Measurements from ENCODE around the gene RASD2.
"Not testable (repeated sequence)": the region's sequence is repeated elsewhere in the genome, so short reads cannot be mapped to it uniquely, and the experiment has no call there.

The RASD2 gene, protein sequence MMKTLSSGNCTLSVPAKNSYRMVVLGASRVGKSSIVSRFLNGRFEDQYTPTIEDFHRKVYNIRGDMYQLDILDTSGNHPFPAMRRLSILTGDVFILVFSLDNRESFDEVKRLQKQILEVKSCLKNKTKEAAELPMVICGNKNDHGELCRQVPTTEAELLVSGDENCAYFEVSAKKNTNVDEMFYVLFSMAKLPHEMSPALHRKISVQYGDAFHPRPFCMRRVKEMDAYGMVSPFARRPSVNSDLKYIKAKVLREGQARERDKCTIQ

DNA sequence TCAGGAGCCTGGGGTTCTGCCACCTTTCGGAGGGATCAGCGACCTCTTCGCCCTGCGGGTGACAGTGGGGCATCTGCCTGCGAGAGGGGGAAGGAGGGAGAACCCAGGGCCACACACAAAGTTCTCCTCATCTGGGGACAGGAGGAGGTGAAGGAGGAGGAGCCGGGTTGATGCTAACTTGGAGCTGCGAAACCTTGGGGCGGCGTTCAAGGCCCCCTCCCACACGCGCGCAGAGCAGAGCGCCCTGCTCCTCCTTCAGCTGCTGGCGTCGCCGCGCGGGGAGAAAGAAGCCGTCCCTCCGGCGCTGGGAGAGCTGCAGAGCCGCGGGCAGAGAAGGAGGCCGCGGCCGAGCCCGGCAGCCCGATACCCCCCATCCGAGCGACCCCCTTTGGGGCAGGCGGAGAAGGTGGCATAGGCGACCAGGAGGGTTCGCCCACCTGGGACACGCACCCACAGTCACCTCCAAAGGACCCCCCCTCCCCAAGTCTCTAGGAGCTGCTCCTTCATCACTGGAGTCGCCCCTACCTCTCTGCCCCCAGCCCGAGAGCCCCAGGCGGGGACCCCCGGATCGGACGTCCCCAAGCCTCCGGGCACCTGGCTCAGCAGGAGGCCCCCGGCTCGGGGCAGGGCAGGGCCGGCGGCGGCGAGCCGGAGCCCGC, at the start of gene RASD2:
RASD2 (plus strand) TSS at position 237 of the 659 bp plus-strand sequence. CDS start 5,979 bp downstream, outside the sequence.
- peak; percentile 62 for DNase-seq (ENCODE audit: low spot score)

DNA sequence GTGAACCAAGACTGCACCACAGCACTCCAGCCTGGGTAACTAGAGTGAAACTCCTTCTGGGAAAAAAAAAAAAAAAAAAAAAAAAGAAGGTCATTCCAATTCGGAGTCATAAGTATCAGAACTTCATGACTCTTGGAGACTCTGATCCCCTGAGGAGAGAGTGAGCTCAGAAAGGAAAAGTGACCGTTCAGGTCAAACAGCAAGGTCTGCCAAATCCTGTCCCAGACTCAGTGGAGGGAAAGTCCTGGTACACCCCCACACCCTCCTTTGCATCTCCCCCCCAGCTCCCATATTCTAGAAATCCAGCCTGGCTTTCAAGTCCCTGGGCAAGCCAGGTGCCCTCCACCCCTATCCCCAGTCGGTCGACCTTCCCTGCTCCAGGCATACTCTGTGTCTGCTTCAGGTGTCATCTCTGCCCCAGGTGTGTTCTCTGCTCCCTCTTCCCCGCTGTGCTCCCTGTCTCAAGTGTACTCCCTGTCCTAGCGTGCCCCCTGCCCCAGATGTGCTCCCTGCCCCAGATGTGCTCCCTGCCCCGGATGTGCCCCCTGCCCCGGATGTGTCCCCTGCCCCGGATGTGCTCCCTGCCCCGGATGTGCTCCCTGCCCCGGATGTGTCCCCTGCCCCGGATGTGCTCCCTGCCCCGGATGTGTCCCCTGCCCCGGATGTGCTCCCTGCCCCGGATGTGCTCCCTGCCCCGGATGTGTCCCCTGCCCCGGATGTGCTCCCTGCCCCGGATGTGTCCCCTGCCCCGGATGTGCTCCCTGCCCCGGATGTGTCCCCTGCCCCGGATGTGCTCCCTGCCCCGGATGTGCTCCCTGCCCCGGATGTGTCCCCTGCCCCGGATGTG, 49.3 kb upstream of the RASD2 start:
- not testable (repeated sequence) for DNase-seq (ENCODE audit: low spot score)

DNA sequence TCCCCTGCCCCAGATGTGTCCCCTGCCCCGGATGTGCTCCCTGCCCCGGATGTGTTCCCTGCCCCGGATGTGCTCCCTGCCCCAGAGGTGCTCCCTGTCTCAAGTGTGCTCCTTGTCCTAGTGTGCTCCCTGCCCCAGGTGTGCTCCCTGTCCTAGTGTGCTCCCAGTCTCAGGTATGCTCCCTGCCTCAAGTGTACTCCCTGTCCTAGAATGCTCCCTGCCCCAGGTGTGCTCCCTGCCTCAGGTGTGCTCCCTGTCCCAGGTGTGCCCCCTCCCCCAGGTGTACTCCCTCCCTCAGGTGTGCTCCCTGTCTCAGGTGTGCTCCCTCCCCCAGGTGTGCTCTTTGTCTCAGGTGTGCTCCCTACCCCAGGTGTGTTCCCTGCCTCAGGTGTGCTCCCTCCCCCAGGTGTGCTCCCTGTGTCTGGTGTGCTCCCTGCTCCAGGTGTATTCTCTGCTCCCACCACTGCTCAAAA, 48.7 kb upstream of the RASD2 start:
- no peak for DNase-seq (ENCODE audit: low spot score)

DNA sequence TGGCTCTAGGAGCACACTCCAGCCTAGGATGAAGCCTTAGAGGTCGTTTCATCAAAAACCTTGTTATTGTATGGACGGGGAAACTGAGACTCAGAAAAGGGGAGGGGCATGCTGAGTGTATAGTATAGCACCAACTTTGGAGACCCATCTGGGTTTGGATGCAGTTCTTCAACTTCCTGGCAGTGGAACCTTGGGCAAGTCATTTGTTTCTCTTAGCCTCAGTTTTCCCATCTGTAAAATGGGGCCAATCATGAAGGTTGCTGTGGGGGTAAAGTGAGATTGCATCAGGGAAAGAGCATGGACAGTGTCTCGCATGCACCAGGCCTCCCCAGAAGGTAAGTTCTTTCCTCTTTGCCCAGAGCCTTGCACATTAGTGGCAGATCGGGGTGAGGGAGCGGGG, 47.6 kb upstream of the RASD2 start:
- DNase-seq (ENCODE audit: low spot score), result no peak

DNA sequence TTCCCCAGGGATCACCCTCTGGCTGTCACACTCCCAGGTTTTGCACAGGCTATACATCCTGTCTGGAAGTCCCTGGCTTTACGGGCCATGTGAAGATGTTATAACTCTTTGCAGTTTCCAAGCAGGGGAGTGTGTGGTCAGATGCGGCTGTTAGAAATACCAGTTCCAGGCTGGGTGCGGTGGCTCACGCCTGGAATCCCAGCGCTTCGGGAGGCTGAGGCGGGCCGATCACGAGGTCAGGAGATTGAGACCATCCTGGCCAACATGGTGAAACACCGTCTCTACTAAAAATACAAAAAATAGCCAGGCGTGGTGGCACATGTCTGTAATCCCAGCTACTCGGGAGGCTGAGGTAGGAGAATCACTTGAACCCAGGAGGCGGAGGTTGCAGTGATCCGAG, 44.9 kb upstream of the RASD2 start:
- DNase-seq (ENCODE audit: low spot score), result not testable (repeated sequence)

DNA sequence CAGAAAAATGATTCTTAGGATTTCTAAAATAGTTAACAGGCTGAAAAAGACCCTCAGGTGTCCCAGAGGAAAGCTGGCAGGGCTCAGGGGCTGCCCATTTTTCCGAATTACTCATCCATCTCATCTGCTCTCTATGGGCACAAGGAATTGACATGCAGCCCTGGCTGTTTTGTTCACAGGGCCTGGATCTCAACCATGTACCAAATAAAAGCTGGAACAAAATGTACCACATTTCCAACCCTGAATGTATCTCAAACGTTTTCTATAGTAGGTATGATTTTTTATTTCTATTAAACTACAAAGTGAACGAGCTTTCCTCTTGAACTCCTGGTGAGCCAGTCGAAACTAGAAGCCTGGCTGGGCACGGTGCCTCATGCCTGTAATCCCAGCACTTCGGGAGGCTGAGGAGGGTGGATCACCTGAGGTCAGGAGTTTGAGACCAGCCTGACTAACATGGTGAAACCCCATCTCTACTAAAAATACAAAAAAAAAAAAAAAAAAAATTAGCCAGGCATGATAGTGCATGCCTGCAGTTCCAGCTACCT, 43.8 kb upstream of the RASD2 start:
- no peak for DNase-seq (ENCODE audit: low spot score)

DNA sequence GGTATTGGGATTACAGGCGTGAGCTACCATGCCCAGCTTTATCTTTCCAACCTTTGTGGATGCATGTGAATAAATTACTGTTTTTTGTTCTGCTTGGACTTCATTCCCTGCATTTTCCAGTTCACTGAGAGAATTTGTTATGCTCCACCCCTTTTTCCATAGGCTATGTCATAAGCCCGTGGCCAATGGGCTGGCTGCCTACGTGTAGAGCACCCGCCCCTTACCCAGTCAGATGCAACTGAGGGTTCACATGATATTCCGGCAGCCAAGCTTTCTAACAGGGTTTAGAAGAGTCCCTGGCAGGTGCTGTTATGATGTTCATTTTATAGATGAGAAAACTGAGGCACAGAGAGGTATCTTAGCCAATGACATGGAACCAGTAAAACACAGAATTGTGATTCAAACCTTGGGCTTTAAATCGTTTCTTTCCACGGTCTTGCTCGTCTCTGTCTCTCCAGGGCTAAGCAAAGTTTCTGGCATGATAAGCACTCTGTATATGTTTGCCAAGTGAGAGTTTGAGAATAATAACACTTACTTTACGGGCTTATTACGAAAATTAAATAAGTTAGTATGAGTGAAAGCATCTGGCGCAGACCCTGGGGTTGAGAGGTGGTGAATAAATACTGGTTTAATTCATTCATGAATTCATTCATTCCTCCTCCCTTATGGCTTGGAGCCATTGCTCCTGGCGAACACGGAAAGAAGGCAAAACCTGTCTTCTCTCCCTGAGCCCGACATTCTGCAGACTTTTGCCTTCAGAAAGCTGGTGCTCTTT, 42.4 kb upstream of the RASD2 start:
- DNase-seq (ENCODE audit: low spot score), result no peak

DNA sequence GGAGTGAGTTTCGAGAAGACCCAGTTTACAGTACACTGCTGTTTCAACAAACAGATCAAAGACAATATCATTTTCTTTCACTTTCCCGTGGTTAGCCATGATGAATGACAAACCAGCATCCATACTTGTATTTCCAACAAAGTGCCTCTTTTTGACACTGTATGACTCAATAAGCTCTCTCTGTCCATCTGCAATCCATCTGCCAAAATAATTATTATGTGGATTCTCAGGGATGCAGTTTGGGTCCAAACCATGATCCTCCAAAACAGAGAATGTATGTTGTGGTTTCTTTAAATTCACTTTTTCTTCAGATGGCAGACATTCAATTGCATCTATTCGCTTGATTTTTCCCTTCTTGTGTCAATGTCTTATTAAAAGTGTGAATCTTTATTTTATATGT, 37.8 kb upstream of the RASD2 start:
- no peak for DNase-seq (ENCODE audit: low spot score)

DNA sequence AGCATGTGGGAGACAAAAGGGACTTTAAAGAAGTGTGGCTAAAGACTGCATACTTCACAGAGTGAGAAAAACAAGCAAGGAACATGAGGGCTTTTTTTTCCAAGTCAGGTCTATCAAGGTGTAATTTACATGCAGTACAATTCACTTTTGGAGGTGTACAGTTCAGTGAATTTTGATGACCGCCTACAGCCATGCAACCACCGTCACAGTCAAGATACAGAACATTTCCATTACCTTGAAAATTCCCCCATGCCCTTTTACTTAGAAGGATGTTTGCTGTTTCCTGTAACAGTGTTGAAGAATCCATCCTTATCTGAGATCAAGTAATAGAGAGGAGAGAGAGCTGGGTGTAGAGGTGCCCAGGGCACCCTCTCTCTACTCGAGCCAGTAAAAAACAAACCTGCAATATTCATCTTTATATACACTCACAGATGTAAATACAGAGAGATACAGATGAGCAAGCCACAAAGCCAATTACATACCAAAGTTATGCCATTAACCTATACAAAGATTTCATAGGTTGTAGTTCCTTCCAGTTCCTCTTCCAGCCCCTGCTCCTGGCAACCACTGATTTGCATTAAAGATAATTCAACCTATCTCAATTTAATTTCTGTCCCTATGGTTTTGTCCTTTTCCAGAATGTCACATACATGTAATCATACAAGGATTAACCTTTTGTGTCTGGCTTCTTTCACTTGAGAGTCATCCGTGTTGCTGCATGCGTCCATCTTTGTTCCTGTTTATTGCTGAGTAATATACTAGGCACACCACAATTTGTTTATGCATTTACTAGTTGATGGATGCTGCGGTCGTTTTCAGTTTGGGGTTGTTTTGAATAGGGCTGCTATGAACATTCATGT, 35.0 kb upstream of the RASD2 start:
- no peak for DNase-seq (ENCODE audit: low spot score)

DNA sequence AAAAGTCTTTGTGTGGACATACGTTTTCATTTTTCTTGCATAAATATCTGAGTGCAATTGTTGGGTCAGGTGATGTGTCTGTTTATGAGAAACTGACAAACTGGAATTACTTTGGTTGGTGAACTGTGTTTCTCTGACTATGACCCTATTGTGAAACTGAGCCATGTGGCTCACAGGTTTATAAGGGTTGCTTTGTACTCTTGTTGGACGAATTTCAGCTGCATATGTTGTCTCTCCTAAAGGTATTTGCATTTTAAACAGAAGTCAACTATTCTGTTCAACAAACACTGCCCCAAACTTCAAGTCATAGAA, 34.4 kb upstream of the RASD2 start:
- DNase-seq (ENCODE audit: low spot score), result no peak

DNA sequence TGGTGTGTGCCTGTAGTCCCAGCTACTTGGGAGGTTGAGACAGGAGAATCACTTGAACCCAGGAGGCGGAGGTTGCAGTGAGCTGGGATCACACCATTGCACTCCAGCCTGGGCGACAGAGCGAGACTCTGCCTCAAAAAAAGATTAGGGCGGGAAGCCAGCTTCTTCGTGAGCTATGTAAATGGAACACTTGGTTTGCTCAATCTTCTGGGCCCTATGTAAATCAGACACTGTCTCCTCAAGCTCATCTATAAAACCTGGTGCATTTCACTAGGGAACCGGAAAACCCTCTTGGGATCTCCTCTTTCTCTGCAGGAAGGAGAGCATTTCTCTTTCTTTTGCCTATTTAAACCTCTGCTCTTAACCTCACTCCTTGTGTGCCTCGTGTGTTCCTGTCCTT, 32.8 kb upstream of the RASD2 start:
- not testable (repeated sequence) for DNase-seq (ENCODE audit: low spot score)

DNA sequence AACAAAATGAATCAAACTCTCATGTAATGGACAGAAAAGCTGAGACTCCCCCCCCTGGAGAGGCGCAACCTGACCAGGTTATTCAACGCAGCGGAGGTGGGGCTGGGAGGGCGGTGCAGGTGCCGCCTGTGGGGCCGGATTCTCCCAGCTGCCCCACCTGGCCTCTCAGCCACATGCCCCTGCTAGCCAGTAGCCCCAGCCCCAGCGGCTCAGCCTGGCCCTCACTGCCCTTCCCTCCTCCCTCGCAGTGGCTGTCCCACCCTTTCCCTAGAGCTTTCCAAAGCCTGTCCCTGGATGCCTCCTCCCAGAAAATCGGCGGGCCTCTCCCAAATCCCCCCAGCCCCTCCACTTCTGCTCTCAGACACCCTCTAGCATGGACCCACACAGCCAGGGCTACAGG, 31.2 kb upstream of the RASD2 start:
- no peak for DNase-seq (ENCODE audit: low spot score)

DNA sequence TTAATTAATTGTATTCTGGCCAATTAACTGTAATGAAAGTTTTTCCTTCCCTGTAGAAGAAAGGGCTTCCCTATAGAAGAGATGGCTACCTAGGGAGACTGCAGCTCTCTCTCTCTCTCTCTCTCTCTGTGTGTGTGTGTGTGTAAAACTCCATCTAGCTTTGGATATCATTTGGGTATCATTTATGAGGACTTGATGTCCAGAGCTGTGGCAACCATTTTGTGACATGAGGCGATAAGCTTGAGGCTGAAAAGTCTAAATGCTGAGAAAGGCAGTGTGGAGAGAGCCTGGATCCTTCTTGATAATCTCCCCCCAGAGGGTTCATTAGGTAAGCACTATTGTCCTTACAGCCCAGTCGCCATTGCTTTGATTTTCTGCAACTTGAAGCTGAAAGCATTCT, 30.7 kb upstream of the RASD2 start:
- DNase-seq (ENCODE audit: low spot score), result no peak

DNA sequence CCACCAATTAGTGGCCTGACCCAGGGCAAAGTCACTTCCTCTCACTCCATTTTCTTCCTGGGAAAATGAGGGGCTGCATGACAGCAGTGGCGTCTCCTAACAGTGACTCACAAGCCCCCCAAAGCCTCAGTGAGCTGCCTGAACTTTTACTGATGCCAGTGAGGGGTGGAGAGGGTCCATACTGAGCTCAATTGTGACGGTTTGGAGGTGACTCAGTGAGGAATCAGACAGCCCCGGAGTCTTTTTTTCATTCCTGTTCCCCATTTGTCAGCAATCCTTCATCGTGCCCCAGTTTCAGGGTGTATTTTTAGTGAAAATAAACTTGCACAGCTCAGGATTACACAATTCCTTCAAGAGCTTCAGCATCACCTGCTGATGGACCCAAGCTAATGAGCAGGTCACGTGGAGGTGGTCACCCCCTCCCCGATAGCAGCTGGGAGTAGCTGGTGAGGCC, 30.1 kb upstream of the RASD2 start:
- no peak for DNase-seq (ENCODE audit: low spot score)

DNA sequence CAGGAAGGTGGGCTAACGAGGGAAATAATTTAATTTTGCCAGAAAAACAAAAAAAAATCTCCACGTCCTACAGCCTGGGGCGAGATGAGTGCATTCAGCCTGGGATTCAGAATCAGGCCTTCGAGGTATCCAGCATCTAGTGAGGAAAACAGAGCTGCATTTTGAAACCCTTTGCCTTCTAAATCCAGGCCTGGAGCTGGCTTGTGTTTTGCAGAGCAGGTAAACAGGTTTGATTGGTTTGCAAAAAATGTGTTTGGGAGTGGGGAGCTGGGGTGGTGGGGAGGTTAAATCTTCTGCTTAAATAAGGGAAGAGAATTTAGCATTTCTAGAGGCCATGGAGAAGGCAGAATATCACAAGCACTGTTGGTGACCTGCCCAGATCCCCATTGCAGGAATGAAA, 29.7 kb upstream of the RASD2 start:
- no peak for DNase-seq (ENCODE audit: low spot score)

DNA sequence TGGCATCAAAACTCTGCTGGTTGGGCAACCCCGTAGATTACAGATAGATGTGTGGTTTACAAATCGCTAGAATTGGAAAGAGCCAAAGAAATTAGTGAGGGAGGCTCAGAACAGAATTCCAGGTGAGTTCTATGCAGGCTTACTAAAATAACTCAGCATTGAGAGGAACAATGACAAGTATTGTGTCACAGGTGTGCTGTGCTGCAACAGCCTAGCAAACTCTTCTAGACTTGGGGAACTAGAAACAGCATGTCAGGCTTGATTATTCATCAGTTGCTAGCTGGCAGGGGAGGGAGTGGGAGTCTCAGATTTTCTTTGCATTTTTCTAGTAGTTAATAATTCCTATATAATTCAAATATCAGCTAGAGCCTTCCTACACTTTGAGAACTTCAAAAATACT, 26.3 kb upstream of the RASD2 start:
- no peak for DNase-seq (ENCODE audit: low spot score)

DNA sequence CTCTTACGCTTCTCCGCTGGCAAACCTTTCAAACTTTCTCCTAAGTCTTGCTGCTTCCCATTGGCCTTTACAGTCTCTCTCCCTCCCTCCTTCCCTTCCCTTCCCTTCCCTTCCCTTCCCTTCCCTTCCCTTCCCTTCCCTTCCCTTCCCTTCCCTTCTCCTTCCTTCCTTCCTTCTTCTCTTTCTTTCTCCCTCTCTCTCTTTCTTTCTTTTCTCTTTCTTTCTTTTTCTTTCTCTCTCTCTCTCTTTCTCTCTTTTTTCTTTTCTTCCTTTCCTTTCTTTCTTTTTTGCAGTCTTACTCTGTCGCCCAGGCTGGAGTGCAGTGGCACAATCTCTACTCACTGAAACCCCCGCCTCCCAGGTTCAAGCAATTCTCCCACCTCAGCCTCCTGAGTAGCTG, 24.7 kb upstream of the RASD2 start:
- DNase-seq (ENCODE audit: low spot score), result not testable (repeated sequence)

DNA sequence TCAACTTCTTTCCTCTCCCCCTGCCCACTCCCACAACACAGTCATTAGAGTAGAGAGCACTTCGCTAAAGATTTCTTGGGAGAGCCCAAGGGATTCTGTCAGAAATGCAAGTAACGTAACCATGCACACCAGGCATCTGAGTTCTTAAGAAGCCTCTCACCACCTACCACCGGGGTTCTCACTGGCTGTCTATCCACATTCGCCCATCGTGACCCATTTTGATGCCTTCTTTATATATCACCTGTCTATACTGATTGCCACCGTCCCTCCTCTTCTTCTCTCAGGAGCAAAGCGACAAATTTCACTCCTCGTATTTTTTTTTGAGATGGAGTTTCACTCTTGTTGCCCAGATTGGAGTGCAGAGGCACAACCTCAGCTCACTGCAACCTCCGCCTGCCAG, 23.9 kb upstream of the RASD2 start:
- no peak for DNase-seq (ENCODE audit: low spot score)

DNA sequence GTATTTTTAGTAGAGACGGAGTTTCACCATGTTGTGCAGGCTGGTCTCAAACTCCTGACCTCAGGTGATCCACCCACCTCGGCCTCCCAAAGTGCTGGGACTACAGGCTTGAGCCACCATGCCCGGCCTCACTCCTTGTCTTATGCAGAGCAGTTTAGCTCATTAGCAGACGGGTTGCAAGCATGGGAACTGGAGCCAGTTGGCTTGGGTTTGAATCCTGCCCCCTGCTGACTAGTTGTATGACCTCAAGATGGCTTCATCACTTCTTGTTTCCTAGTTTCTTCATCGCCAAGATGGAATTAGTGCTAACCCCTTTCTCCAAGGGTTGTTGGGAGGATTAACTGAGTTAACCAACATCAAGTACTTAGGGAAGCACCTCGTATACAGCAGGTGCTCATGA, 23.4 kb upstream of the RASD2 start:
- no peak for DNase-seq (ENCODE audit: low spot score)

DNA sequence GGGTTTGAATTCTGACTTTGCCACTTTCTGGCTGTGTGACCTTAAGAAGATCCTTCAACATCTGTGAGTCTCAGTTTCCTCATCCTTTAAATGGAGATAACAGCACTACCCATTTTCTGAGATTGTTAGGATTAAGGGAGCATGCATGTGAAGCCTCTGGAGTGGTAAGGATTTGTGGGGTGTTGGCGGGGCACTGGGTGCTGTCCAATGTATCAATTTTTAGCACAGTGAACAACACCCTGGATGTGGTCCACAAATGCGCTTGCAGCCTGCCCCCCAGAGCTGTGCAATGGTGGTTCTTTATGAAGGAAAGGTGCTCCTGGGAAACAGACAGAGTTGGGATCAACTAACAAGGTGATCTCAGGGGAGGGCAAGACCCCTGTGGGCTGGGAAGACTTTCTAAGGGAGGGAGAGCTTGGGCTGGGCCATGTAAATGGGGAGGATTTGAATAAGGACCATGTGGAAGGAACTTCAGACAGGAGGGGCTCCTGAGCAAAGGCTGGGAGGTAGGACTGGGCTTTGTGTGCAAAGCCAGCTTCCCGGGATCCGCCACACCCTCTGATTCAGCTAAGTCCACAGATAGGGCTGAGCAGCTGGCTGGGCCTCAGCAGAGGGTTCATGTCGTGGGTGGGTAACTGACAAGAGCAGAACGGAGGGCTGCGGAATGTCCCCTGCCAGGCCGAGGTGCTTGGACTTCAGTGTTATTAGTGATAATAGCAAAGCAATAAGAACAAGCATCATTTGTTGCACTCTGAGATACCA, 22.7 kb upstream of the RASD2 start:
- DNase-seq (ENCODE audit: low spot score), result no peak

All from SW480 (cell line).